HG03432 (cell line): Measurements from ENCODE around the gene POC1A.
"Not testable (repeated sequence)": the region's sequence is repeated elsewhere in the genome, so short reads cannot be mapped to it uniquely, and the experiment has no call there.

Source experiments
- ATAC-seq: cut with Tn5 transposase; IDR thresholded peaks from one replicate; pipeline ENCODE4 v1.9.1; 2021; ENCODE audit warnings: mild to moderate bottlenecking, moderate library complexity; ENCODE audit not compliant: unreplicated experiment

POC1A gene

GRCh38 chr3:52053307-52054304, 100.6 kb downstream of the POC1A start:
- ATAC-seq = no peak

- ATAC-seq = no peak
Observed at GRCh38 chr3:52052831-52053306, 101.4 kb downstream of the POC1A start.

DNA sequence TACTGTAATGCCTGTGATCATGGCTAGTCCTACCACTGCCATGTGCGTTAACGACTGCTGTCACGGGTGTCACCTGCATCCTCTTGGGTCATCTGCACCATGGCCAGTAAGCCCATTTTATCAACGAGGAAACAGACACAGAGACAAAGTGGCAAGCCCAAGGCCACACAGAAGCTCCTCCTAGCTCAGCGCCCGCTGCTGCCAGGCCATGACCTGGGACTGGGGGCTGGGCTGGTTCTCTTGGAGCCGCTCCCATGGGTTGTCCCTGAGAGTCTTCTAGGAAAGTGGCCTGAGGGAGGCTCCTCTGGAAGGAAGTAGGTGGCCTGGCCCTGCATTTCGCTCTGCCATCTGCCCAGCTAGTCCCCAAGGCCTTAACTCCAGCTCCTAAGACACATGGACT, 102.8 kb downstream of the POC1A start:
- ATAC-seq = no peak

- no peak for ATAC-seq
Observed at GRCh38 chr3:52050571-52050970, 103.7 kb downstream of the POC1A start.

DNA sequence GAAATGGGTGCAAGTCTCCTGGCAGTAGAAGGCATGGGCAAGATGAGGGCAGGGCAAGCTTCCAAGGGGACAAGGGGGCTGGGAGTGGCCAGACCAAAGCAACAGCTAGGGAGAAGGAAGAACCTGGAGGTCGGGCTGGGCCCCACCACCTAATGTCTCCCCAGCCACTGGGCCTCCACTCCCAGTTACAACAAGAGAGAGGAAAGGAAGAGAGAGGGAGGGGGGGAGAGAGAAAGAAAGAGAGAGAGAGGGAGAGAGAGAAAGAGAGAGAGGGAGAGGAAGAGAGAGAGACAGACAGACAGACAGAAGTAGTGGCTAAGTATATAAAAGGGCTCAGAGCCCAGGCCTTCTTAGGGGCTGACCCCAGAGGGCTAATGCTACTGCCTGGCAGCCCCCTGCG, 104.7 kb downstream of the POC1A start:
- ATAC-seq = no peak

DNA sequence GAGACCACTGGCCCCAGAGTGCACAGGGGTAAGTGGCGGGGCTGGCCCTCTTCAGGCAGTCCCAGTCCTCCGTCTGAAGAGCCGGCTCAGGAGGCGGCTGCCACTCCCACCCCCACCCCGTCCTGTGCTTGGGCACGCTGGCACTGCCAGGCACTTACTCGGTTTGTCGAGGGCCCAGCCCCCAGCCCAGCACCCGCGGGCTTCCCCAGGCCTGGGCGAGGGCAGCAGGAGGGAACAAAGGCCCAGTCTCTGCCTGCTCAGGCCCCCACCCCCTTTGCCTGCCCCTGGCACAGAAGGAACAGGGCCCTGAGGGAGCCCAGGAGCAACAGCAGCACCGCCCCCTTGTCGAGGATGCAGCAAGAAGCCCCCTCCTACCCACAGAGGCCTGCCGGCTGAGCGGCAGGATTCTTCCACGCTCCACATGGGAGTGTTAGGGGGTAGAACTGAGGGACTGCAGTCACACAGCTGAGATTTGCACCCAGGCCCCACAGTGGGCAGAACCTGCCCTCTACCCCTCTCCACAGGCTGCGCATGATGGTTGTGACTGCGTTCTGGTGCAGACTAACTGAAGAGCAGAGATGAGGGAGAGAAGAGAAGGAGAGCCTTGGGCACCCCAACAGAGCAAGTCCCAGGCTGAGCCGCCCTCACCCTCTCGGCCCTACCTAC, 106.8 kb downstream of the POC1A start:
- no peak for ATAC-seq

DNA sequence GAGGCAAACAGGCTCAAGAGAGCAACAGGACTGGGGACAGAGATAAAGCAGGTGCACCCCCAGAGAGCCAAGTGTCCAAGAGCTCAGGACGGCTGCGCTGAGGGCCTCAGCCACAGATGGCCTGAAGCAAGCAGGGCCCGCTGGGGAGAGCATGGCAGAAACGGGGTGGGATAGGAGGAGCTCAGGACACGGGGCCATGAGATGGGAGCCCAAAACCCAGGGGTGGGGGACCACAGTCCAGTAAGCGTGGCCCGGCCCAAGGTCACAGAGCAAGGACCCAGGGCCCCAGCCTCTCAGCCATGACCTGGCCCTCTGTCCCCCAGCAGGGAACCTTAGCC, 107.4 kb downstream of the POC1A start:
- no peak for ATAC-seq

DNA sequence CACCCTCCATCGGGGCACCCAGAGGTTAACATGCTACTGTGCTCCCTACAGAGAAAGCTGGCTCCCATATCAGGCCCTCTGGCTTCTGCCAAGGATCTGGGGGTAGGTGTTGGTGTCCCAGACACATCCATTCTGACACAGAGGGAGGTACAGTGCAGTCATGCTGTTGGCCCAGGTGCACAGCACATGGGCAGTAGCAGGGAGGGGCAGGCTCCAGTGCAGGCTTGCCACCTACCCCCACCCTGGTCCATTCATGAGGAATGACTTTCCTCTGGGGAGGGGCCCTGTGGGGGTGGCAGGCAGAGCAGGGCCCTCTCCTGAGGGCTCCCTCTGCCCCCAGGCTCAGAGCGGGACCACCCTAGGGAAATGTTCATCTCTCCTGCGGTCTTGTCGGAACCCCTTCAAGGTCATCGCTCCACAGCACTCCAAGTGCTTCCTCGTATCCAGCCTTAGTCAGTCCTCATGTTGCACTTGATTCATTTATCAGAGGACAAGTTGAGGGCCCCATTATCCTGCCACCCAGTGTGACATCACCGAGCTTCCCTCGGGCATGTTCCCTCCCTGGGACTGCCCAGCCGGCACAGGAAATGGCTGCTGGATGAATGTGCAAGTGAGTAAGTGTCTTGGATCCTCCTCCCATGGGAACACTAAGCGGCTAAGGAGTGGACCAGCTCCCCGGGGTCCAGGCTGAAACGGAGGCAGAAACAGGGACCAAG, 107.9 kb downstream of the POC1A start:
- no peak for ATAC-seq

DNA sequence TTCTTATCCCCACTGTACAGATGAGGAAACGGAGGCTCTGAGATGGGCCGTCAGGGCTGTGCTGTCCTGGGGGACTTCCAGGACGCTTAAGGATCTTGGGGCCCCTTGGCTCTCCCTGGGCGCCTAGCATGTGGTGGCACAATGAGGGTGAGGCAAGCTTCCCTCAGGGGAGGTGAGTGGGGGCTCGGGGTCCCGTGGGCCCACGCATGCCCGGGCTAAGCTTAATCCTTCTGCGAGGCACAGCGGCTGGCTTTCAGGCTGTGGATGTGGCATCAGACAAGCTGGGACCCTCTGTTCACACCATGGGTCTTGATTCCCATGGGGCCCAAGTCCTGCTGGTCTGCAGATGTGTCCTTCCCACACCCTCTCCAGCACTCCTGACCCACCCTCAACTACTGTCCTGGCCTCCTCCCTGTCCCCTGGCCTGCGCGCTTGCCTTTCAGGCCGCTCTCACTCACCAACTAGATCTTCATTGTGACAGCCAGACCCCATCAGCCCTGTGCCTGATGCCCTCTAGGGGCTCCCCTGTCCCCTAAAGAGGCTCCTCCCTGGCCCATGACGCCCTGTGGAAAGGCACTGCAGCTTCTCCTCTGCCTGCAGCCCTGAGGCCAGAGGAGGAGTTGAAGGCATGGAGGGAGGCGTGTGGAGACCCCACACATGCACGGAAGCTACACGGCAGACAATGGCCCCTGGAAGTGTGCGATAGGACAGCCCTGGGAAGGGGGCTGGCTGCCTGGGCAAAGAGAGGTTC, 109.2 kb downstream of the POC1A start:
- no peak for ATAC-seq

DNA sequence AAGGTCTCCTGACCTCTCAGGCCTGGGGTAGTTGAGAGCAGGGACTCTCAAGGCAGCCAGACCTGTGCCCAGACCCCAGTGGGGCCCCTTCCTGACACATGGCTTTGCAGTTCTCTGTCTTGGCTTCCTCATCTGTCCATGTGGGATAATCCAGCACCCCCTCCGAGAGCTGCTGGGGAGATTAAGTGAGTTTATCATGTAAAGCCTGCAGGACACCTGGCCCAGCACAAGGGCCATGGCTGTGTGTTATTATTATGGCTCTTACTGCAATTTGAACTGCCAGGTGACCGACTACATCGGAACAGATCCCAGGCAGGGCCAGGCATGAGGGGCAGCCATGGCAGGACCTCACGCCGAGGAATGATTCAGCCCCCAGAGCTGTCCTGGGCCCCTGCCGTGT, 110.5 kb downstream of the POC1A start:
- no peak for ATAC-seq

GRCh38 chr3:52043039-52043438, 111.2 kb downstream of the POC1A start:
- ATAC-seq = not testable (repeated sequence)

DNA sequence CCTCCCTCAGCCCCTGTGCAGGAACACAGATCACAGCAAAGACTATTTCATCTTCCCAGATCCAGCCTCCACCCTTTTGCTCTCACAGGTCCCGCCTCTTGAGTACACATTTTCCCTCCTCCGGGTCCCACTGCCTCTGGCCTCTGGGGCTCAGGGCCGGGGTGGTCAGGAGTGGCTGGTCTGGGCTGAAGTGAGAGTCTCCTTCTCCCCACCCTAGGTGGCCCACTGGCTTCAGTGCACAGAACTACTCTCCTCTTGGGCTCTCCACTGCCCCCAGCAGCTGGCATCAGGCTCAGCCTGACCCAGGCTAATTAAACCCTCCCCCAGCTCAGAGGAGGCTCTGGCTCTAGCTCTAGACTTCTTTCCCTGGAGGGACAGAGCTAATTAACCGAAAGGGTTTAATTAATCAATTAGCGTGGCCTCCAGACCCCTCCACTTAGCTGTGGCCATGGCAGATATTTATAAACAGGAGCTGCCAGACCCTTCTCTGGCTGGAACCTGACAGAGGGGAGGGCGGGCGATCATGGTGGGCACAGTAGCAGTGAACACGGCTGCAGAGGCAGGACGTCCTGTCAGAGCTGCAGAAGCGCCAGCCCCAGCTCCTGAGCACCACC, 113.0 kb downstream of the POC1A start:
- no peak for ATAC-seq

- no peak for ATAC-seq
Observed at GRCh38 chr3:52040600-52040999, 113.6 kb downstream of the POC1A start.

- ATAC-seq = no peak
Observed at GRCh38 chr3:52039846-52040245, 114.4 kb downstream of the POC1A start.

- ATAC-seq = no peak
Observed at GRCh38 chr3:52039426-52039825, 114.8 kb downstream of the POC1A start.

DNA sequence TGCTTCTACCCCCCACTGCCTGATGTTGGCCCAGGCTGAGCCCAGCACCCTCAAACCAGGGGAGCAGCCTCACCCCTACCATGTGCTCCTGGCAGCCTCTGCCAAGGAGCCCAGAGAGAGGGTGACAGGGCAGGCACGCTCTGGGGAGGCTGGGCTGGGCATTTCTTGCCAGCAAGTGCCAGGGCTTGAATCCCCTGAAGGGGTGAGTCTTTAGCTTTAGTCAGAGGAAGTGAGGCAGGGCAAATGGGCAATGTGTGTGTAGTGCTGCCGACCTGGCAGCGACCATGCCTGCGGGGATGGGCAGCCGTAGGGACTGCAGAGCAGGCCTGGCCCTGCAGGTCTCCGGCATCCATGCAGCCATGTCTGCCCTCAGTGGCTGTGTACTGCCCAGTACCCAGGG, 116.0 kb downstream of the POC1A start:
- no peak for ATAC-seq

- ATAC-seq = no peak
Observed at GRCh38 chr3:52037291-52037690, 116.9 kb downstream of the POC1A start.

DNA sequence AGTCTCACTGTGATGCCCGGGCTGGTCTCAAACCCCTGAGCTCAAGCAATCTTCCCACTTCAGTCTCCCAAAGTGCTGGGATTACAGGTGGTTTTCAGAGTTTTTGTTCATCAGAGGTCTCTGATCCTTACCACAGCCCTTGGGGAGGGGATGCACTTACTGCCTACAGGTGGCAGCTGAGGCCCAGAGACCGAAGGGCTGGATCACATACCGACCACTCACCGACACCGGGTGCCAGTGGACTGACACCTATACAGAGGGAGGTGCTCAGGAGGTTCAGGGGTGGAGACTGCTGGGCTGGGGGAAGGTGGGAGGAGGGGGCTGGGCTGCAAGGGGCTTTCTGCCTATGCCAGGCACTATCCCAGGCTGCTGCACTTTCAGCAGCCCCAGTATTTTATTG, 117.4 kb downstream of the POC1A start:
- ATAC-seq = no peak

DNA sequence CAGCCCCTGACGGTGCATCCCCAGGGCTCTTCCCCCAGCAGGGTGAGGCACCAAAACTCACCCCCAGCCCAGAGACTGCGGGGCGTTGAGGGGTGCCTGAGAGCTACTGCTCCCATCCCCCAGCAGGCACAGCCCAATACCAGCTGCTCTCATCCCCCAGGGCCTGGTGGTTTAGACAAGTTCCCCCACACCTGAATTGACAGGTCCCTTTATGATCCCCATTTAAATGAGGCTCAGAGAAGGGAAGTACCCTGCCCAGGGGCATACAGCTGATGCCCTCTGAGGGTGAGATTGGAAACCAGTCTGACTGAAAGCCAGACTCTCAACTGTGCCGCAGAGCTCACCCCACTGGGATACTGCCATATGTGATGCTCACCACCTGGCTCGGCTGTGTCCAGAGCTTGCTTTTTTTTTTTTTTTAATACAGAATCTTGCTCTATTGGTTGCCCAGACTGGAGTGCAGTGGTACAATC, 118.0 kb downstream of the POC1A start:
- ATAC-seq = peak; percentile 82

DNA sequence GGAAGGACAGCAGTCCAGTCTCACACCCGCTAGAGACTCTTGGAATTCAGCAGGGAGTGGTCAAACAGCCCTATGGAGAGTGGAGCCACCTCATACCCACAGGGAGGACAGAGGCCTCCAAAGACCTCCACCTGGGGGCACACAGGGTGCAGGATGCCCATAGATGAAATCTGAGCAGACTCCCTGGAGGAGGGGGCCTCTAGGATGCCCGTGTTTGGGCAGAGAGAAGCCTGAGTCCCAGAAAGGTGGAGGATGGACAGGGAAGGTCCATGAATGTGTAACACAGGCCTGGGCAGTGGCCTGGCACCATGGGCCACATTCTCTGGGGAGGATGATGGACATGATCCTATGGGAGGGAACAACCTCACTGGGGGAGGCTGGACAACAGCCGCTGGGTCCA, 119.6 kb downstream of the POC1A start:
- ATAC-seq = no peak
